Measurements from ENCODE around the gene CRISP2. TPM values are rescaled to one million over a fixed set of nuclear protein-coding genes. Genes with fewer than 3 reads are reported as not detected.

The CRISP2 gene
- total RNA-seq, 1 experiment from 2014 or later, result not detected

DNA sequence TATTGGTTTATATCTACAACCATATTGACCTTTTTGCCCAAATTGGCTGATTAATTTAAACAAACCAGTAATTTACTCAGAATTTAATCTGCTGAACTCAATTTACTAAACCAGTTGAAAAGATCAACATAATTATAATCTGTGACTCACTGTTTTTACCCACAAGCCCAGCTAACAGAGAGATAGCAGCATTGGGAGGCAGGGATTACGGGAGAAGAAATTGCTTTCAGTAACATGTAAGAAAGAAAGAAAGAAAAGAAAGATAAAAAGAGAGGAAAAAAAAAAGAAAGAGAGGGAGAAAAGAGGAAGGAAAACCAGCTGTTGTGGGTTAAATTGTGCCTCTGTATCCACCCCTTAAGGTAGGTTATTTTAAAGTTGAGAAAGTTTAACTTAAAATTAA lies 63.4 kb downstream of the CRISP2 start:
- TF ChIP-seq, protein P1, sequence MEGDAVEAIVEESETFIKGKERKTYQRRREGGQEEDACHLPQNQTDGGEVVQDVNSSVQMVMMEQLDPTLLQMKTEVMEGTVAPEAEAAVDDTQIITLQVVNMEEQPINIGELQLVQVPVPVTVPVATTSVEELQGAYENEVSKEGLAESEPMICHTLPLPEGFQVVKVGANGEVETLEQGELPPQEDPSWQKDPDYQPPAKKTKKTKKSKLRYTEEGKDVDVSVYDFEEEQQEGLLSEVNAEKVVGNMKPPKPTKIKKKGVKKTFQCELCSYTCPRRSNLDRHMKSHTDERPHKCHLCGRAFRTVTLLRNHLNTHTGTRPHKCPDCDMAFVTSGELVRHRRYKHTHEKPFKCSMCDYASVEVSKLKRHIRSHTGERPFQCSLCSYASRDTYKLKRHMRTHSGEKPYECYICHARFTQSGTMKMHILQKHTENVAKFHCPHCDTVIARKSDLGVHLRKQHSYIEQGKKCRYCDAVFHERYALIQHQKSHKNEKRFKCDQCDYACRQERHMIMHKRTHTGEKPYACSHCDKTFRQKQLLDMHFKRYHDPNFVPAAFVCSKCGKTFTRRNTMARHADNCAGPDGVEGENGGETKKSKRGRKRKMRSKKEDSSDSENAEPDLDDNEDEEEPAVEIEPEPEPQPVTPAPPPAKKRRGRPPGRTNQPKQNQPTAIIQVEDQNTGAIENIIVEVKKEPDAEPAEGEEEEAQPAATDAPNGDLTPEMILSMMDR (IDR thresholded peaks at IDR 0.05; ENCODE audit: unreplicated experiment), result no peak
- H3K4me3 Mint-ChIP-seq (ENCODE audit: low read depth, unreplicated experiment), result no peak overlapping the region
- H3K4me1 Mint-ChIP-seq (ENCODE audit: low read depth, unreplicated experiment), result no peaks in the 10 kb centered on the region
- H3K27me3 Mint-ChIP-seq (ENCODE audit: unreplicated experiment), result no peaks in the 10 kb centered on the region
- intact Hi-C loops (cut with micrococcal nuclease; ENCODE audit: unreplicated experiment), result loop anchor here (10.0 kb wide), 1 partner anchor 95 kb away; the partner anchor contains the start of gene CRISP3
- no peaks in the 10 kb centered on the region for H3K36me3 Mint-ChIP-seq (ENCODE audit: insufficient read depth, unreplicated experiment)
- BruUV-seq (replicated peaks), result no TSS peak
- DNase-seq, result no peak
- CTCF ChIA-PET, result no interaction called here
- H3K9me3 Mint-ChIP-seq (ENCODE audit: low read depth, unreplicated experiment), result no peaks in the 10 kb centered on the region
- no peak overlapping the region for H3K27ac Mint-ChIP-seq (ENCODE audit: unreplicated experiment)

DNA sequence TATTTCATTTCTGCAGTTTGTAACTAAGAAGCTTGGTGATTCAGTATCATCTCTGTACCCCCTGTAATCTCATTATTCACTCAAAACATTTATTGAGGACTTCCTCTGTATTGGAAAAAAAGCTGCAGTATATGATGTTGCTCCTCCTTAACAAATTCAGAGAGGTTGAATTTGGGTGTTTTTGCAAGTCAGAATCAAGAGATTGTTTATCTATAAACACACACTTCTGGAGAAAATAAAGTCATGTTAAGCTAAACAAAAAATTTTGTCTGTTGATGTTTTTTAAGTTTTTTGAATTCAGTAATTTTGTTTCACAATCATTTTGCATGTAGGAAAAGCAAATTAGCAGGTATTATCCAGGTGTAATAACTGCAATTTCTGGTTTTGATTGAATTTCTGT lies 65.3 kb downstream of the CRISP2 start:
- H3K36me3 Mint-ChIP-seq (ENCODE audit: insufficient read depth, unreplicated experiment), result no peaks in the 10 kb centered on the region
- no peak overlapping the region for H3K4me3 Mint-ChIP-seq (ENCODE audit: low read depth, unreplicated experiment)
- no peaks in the 10 kb centered on the region for H3K4me1 Mint-ChIP-seq (ENCODE audit: low read depth, unreplicated experiment)
- no TSS peak for BruUV-seq (replicated peaks)
- no peaks in the 10 kb centered on the region for H3K27me3 Mint-ChIP-seq (ENCODE audit: unreplicated experiment)
- no peak overlapping the region for H3K27ac Mint-ChIP-seq (ENCODE audit: unreplicated experiment)
- intact Hi-C loops (cut with micrococcal nuclease; ENCODE audit: unreplicated experiment), result no loop called here
- TF ChIP-seq, protein P1 (IDR thresholded peaks at IDR 0.05; ENCODE audit: unreplicated experiment), result no peak
- no peak for DNase-seq
- CTCF ChIA-PET, result no interaction called here
- no peaks in the 10 kb centered on the region for H3K9me3 Mint-ChIP-seq (ENCODE audit: low read depth, unreplicated experiment)

DNA sequence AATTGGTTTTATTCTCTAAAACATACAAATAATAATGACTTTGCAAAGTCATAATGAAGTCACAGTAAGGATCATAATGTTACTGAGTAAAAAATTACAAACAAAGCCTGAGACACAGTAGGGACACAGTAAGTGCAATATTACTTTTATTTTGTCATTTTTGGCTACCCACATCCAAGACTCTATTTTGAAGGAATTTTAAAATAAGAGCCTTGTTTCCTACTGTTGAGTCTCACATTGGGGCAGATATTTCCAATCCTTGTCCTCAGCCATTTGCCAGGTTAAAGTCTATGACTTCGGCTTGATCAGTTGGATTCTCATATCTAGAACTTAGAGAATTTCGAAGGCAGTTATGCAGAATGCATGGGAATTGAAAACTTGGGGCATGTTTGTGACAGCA lies 65.9 kb downstream of the CRISP2 start:
- H3K9me3 Mint-ChIP-seq (ENCODE audit: low read depth, unreplicated experiment), result no peaks in the 10 kb centered on the region
- no TSS peak for BruUV-seq (replicated peaks)
- CTCF ChIA-PET, result no interaction called here
- no peak overlapping the region for H3K27ac Mint-ChIP-seq (ENCODE audit: unreplicated experiment)
- H3K4me1 Mint-ChIP-seq (ENCODE audit: low read depth, unreplicated experiment), result no peaks in the 10 kb centered on the region
- H3K36me3 Mint-ChIP-seq (ENCODE audit: insufficient read depth, unreplicated experiment), result no peaks in the 10 kb centered on the region
- intact Hi-C loops (cut with micrococcal nuclease; ENCODE audit: unreplicated experiment), result no loop called here
- TF ChIP-seq, protein P1 (IDR thresholded peaks at IDR 0.05; ENCODE audit: unreplicated experiment), result no peak
- DNase-seq, result no peak
- H3K27me3 Mint-ChIP-seq (ENCODE audit: unreplicated experiment), result no peaks in the 10 kb centered on the region
- no peak overlapping the region for H3K4me3 Mint-ChIP-seq (ENCODE audit: low read depth, unreplicated experiment)

DNA sequence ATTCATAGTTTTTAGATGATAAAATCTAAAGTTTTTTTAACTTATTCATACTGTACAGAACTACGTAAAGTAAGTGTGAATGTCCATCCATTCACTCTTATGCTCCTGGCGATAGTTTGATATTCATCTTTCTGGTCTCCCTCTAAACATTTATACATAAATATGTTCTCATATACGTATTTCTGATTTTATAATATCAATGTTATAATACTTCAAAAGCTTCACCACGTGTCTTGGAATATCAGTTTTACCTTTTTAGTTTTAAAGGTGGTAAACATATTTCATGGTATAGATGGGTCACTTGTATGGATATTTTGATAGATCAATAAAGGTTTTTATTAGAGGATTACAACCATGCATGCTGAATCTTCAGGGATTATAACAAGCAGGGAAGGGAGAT lies 66.4 kb downstream of the CRISP2 start:
- CTCF ChIA-PET, result no interaction called here
- H3K4me1 Mint-ChIP-seq (ENCODE audit: low read depth, unreplicated experiment), result no peaks in the 10 kb centered on the region
- TF ChIP-seq, protein P1 (IDR thresholded peaks at IDR 0.05; ENCODE audit: unreplicated experiment), result no peak
- H3K27ac Mint-ChIP-seq (ENCODE audit: unreplicated experiment), result no peak overlapping the region
- no peaks in the 10 kb centered on the region for H3K36me3 Mint-ChIP-seq (ENCODE audit: insufficient read depth, unreplicated experiment)
- no peak overlapping the region for H3K4me3 Mint-ChIP-seq (ENCODE audit: low read depth, unreplicated experiment)
- intact Hi-C loops (cut with micrococcal nuclease; ENCODE audit: unreplicated experiment), result no loop called here
- no peak for DNase-seq
- no peaks in the 10 kb centered on the region for H3K9me3 Mint-ChIP-seq (ENCODE audit: low read depth, unreplicated experiment)
- H3K27me3 Mint-ChIP-seq (ENCODE audit: unreplicated experiment), result no peaks in the 10 kb centered on the region
- no TSS peak for BruUV-seq (replicated peaks)

Measured in Calu3 (cell line).